K562 (cell line): ENCODE results near the gene UBE2O. TPM values are rescaled to one million over a fixed set of nuclear protein-coding genes. Genes with fewer than 3 reads are reported as not detected.

Source experiments
- CREB1 ChIP-seq, 2 experiments: sonication (generic) in 1 of 2; formaldehyde crosslinking in 1 of 2; IDR thresholded peaks; 2 replicates each; pipeline versions ENCODE4 v1.6.1 to v1.8.0; 2012 to 2022; ENCODE audit warnings: inconsistent platforms in 1 of 2, mild to moderate bottlenecking in 1 of 2, missing genetic modification reagents in 1 of 2, moderate library complexity in 1 of 2
- DACH1 ChIP-seq: fragments of 450-650 bp; IDR thresholded peaks from 2 replicates; pipeline ENCODE4 v1.6.1; 2018; ENCODE audit not compliant: partially characterized antibody
- HDAC3 ChIP-seq: fragments of 450-650 bp; IDR thresholded peaks from 2 replicates; pipeline ENCODE4 v1.6.1; 2018; ENCODE audit warnings: borderline replicate concordance, mild to moderate bottlenecking, moderate library complexity; ENCODE audit not compliant: partially characterized antibody
- MTA1 ChIP-seq: fragments of 450-650 bp; IDR thresholded peaks from 2 replicates; pipeline ENCODE4 v1.6.1; 2017; ENCODE audit warnings: borderline replicate concordance
- SIN3B ChIP-seq: fragments of 450-650 bp; IDR thresholded peaks from 2 replicates; pipeline ENCODE4 v1.6.1; 2017; ENCODE audit warnings: low read depth, mild to moderate bottlenecking, moderate library complexity
- XRCC5 ChIP-seq: fragments of 200-400 bp; formaldehyde crosslinking; IDR thresholded peaks from 2 replicates; pipeline ENCODE4 v1.6.1; 2017; ENCODE audit warnings: low read depth, mild to moderate bottlenecking, low read length
- YY1 ChIP-seq, 3 experiments: IDR thresholded peaks; 2 replicates each; pipeline ENCODE4 v1.6.1; 2011; ENCODE audit warnings: low read length in 2 of 3, mild to moderate bottlenecking in 2 of 3, moderate library complexity in 2 of 3, borderline replicate concordance in 1 of 3, control low read depth in 1 of 3, low read depth in 1 of 3; ENCODE audit not compliant: insufficient read depth in 3 of 3, insufficient replicate concordance in 2 of 3, control insufficient read depth in 1 of 3, insufficient read length in 1 of 3; ENCODE audit errors: extremely low read depth in 1 of 3
- polyA plus RNA-seq, 8 experiments: library from polyadenylated mRNA; depleted of rRNA in 4 of 8; stranded (reverse) in 5 of 8; unstranded in 3 of 8; fragments of >200 nt; fragmentation: Nextera tagmentation in 2 of 8; fragmentation: Illumina TruSeq in 1 of 8; extraction: Ambion mirVana in 2 of 8; extraction: Trizol in 1 of 8; gene quantifications; 2 replicates each; pipeline versions ENCODE4 v1.2.1 to v1.2.3, GENCODE V29; 2011 to 2014; ENCODE audit warnings: inconsistent platforms in 1 of 8, missing spikeins in 1 of 8
- total RNA-seq, 7 experiments: library from RNA; depleted of rRNA in 6 of 7; stranded (reverse); fragments of >200 nt in 6 of 7; fragmentation: Illumina TruSeq in 2 of 7; extraction: Trizol in 2 of 7; gene quantifications; 2 replicates each; pipeline versions ENCODE4 v1.2.1 to v1.2.3, GENCODE V29; 2011 to 2021; ENCODE audit warnings: low replicate concordance in 1 of 7
- TF ChIP-seq, protein P1 (sequence below), 3 experiments: IDR thresholded peaks in 2 of 3; conservative IDR thresholded peaks in 1 of 3; 2 replicates each; pipeline ENCODE4 v1.5.1; 2011 to 2012; ENCODE audit warnings: low read length in 3 of 3, mild to moderate bottlenecking in 3 of 3, control low read depth in 2 of 3, improper control_type of control experiment in 1 of 3, inconsistent platforms in 1 of 3, low read depth in 1 of 3, mixed read lengths in 1 of 3, moderate library complexity in 1 of 3; ENCODE audit not compliant: insufficient read depth in 2 of 3
- TF ChIP-seq, protein P2 (sequence below), 2 experiments: fragments of 450-650 bp; conservative IDR thresholded peaks; 2 replicates each; pipeline ENCODE4 v1.6.1; 2017; ENCODE audit warnings: mild to moderate bottlenecking in 2 of 2, moderate library complexity in 2 of 2
- TF ChIP-seq, protein P3 (sequence below): sonication (generic); formaldehyde crosslinking; IDR thresholded peaks from 2 replicates; pipeline ENCODE4 v1.8.0; 2022; ENCODE audit warnings: mild to moderate bottlenecking, missing genetic modification reagents
- TF ChIP-seq, protein P4 (sequence below): fragments of 250-450 bp; sonication (Bioruptor Pico); IDR thresholded peaks from 2 replicates; pipeline ENCODE4 v1.8.0; 2022; ENCODE audit warnings: moderate library complexity, mild to moderate bottlenecking, inconsistent platforms
- TF ChIP-seq, protein P5 (sequence below): fragments of 450-650 bp; IDR thresholded peaks from 2 replicates; pipeline ENCODE4 v1.7.0; 2016; ENCODE audit warnings: borderline replicate concordance

UBE2O gene
- total and polyA plus RNA-seq, 9 of the 15 experiments (the other 6 are each of a cell fraction or from before 2014, with no cell fraction given) = 1.6 to 39.7 (median 13.3) TPM

DNA sequence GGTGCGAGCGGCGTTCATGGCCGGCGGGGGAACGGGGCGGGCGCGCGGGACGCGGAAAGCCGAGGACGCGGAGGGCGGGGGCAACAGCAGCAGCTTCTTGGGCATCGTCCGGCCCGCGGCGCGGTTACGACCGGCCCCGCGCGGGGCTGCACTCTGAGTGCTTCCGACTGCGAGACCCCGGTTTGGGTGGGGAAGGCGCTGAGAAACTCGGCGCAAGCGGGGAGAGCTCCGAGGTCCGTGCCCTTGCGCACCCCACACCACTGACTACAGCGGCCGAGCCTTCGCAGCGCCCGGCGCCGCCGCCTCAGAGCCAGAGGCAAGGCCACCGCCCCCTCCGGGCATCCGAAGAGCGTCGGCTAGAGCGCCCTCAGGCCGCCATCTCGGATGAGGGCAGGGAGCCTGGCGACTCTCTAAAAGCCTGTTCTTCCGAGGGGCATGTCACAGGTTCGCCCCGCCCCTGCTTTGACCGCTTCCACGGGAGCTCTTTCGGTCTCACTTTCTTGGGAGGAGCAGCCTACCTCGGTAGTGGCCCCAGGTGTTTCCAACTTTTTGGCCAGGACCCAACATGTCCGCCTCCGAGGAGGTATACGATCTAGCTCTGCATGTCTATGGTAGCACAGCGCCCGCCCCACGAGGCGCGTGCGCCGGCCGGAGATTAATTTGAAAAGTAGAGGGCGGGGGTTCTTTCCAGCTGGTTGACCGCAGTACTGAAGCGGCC lies 99.2 kb downstream of the UBE2O start, which contains the start of gene PRPSAP1 (continued):
- TF ChIP-seq, protein P1, sequence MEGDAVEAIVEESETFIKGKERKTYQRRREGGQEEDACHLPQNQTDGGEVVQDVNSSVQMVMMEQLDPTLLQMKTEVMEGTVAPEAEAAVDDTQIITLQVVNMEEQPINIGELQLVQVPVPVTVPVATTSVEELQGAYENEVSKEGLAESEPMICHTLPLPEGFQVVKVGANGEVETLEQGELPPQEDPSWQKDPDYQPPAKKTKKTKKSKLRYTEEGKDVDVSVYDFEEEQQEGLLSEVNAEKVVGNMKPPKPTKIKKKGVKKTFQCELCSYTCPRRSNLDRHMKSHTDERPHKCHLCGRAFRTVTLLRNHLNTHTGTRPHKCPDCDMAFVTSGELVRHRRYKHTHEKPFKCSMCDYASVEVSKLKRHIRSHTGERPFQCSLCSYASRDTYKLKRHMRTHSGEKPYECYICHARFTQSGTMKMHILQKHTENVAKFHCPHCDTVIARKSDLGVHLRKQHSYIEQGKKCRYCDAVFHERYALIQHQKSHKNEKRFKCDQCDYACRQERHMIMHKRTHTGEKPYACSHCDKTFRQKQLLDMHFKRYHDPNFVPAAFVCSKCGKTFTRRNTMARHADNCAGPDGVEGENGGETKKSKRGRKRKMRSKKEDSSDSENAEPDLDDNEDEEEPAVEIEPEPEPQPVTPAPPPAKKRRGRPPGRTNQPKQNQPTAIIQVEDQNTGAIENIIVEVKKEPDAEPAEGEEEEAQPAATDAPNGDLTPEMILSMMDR (IDR thresholded peaks at IDR 0.05 in 2 of 3, conservative IDR thresholded peaks at IDR 0.05 in 1 of 3; ENCODE audit: insufficient read depth in 2 of 3, low read depth in 1 of 3, low read length in 3 of 3) = 0 out of 6 replicates have a peak, but pooled peaks of 1 of the 3 experiments have one; percentile 6
- 0 out of 2 replicates have a peak, but pooled peaks have one; percentile 33 for TF ChIP-seq MTA1
- TF ChIP-seq, protein P2, sequence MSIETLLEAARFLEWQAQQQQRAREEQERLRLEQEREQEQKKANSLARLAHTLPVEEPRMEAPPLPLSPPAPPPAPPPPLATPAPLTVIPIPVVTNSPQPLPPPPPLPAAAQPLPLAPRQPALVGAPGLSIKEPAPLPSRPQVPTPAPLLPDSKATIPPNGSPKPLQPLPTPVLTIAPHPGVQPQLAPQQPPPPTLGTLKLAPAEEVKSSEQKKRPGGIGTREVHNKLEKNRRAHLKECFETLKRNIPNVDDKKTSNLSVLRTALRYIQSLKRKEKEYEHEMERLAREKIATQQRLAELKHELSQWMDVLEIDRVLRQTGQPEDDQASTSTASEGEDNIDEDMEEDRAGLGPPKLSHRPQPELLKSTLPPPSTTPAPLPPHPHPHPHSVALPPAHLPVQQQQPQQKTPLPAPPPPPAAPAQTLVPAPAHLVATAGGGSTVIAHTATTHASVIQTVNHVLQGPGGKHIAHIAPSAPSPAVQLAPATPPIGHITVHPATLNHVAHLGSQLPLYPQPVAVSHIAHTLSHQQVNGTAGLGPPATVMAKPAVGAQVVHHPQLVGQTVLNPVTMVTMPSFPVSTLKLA (conservative IDR thresholded peaks at IDR 0.05) = peak; percentile 95 to 97
- TF ChIP-seq SIN3B = peak; percentile 54; the same call in 1 of the 2 replicates
- TF ChIP-seq XRCC5 = peak; percentile 89
- TF ChIP-seq, protein P3, sequence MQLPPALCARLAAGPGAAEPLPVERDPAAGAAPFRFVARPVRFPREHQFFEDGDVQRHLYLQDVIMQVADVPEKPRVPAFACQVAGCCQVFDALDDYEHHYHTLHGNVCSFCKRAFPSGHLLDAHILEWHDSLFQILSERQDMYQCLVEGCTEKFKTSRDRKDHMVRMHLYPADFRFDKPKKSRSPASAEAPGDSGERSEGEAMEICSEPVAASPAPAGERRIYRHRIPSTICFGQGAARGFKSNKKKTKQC = peak; percentile 11; the same call in 1 of the 2 replicates
- TF ChIP-seq, protein P4, sequence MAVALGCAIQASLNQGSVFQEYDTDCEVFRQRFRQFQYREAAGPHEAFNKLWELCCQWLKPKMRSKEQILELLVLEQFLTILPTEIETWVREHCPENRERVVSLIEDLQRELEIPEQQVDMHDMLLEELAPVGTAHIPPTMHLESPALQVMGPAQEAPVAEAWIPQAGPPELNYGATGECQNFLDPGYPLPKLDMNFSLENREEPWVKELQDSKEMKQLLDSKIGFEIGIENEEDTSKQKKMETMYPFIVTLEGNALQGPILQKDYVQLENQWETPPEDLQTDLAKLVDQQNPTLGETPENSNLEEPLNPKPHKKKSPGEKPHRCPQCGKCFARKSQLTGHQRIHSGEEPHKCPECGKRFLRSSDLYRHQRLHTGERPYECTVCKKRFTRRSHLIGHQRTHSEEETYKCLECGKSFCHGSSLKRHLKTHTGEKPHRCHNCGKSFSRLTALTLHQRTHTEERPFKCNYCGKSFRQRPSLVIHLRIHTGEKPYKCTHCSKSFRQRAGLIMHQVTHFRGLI (CRISPR knock-in tag) = peak; percentile 92; the same call in 1 of the 2 replicates
- TF ChIP-seq YY1 (IDR thresholded peaks at IDR 0.05; ENCODE audit: borderline replicate concordance in 1 of 3, control insufficient read depth in 1 of 3, extremely low read depth in 1 of 3, insufficient read depth in 3 of 3, insufficient read length in 1 of 3, insufficient replicate concordance in 2 of 3, low read depth in 1 of 3, low read length in 2 of 3) = peak; percentile 97 to 99 (median 99)
- TF ChIP-seq CREB1 (IDR thresholded peaks at IDR 0.05) = 0 out of 2 replicates have a peak, but pooled peaks have one; percentile 17
- TF ChIP-seq CREB1 (CRISPR knock-in tag; IDR thresholded peaks at IDR 0.05) = peak; percentile 74
- TF ChIP-seq DACH1 = peak; percentile 94
- TF ChIP-seq, protein P5, sequence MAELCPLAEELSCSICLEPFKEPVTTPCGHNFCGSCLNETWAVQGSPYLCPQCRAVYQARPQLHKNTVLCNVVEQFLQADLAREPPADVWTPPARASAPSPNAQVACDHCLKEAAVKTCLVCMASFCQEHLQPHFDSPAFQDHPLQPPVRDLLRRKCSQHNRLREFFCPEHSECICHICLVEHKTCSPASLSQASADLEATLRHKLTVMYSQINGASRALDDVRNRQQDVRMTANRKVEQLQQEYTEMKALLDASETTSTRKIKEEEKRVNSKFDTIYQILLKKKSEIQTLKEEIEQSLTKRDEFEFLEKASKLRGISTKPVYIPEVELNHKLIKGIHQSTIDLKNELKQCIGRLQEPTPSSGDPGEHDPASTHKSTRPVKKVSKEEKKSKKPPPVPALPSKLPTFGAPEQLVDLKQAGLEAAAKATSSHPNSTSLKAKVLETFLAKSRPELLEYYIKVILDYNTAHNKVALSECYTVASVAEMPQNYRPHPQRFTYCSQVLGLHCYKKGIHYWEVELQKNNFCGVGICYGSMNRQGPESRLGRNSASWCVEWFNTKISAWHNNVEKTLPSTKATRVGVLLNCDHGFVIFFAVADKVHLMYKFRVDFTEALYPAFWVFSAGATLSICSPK = no peak
- TF ChIP-seq HDAC3 = peak; percentile 46
